Measurements from ENCODE around the gene UMAD1. TPM values are rescaled to one million over a fixed set of nuclear protein-coding genes. Genes with fewer than 3 reads are reported as not detected.

Gene UMAD1
- total RNA-seq, 1 donor from 2014 or later: 16.4 TPM

GRCh38 chr7:7859411-7859810, 218.9 kb downstream of the UMAD1 start:
- Histone ChIP-seq H3K27me3 (ENCODE audit: low read depth) (no peaks in the 10 kb centered on the region), H3K4me3 (no peak overlapping the region), H3K9me3 (replicated peaks) (peaks cover 15% of the 10 kb centered on the region), H3K36me3 (peaks cover 9% of the 10 kb centered on the region), H3K4me1 (peaks cover 26% of the 10 kb centered on the region), H3K27ac (replicated peaks) (no peak overlapping the region)
- no peak for TF ChIP-seq CTCF (IDR thresholded peaks at IDR 0.05; ENCODE audit: borderline replicate concordance)
- intact Hi-C loops (cut with micrococcal nuclease): no loop called here
- no peak for DNase-seq

GRCh38 chr7:7861211-7861633, 220.7 kb downstream of the UMAD1 start:
- Histone ChIP-seq H3K4me3 (no peak overlapping the region), H3K4me1 (peaks cover 26% of the 10 kb centered on the region), H3K9me3 (replicated peaks) (no peaks in the 10 kb centered on the region), H3K27me3 (ENCODE audit: low read depth) (no peaks in the 10 kb centered on the region), H3K36me3 (no peaks in the 10 kb centered on the region), H3K27ac (replicated peaks) (no peak overlapping the region)
- TF ChIP-seq CTCF (IDR thresholded peaks at IDR 0.05; ENCODE audit: borderline replicate concordance): no peak
- no peak for DNase-seq
- intact Hi-C loops (cut with micrococcal nuclease): no loop called here

- H3K4me1 ChIP-seq: peaks cover 25% of the 10 kb centered on the region
- no peak for TF ChIP-seq CTCF (IDR thresholded peaks at IDR 0.05; ENCODE audit: borderline replicate concordance)
- no peaks in the 10 kb centered on the region for H3K36me3 ChIP-seq
- no peaks in the 10 kb centered on the region for H3K27me3 ChIP-seq (ENCODE audit: low read depth)
- H3K9me3 ChIP-seq (replicated peaks): no peaks in the 10 kb centered on the region
- no peak for DNase-seq
- H3K4me3 ChIP-seq: no peak overlapping the region
- intact Hi-C loops (cut with micrococcal nuclease): no loop called here
- H3K27ac ChIP-seq (replicated peaks): no peak overlapping the region
Measured at GRCh38 chr7:7862393-7862792, 221.8 kb downstream of the UMAD1 start.

GRCh38 chr7:7867846-7868571, 227.5 kb downstream of the UMAD1 start:
- H3K4me3 ChIP-seq: no peak overlapping the region
- no peaks in the 10 kb centered on the region for H3K27me3 ChIP-seq (ENCODE audit: low read depth)
- DNase-seq: peak; percentile 15
- no peaks in the 10 kb centered on the region for H3K9me3 ChIP-seq (replicated peaks)
- H3K36me3 ChIP-seq: no peaks in the 10 kb centered on the region
- H3K4me1 ChIP-seq: peaks cover 40% of the 10 kb centered on the region
- intact Hi-C loops (cut with micrococcal nuclease): no loop called here
- TF ChIP-seq CTCF (IDR thresholded peaks at IDR 0.05; ENCODE audit: borderline replicate concordance): no peak
- peak overlapping the region; percentile 53 for H3K27ac ChIP-seq (replicated peaks)

- intact Hi-C loops (cut with micrococcal nuclease): no loop called here
Measured at GRCh38 chr7:7868572-7868899, 228.0 kb downstream of the UMAD1 start.

More at GRCh38 chr7:7868572-7868899, 228.0 kb downstream of the UMAD1 start:
- H3K4me1 ChIP-seq: peaks cover 40% of the 10 kb centered on the region
- DNase-seq: no peak
- H3K27ac ChIP-seq (replicated peaks): peak overlapping the region; percentile 53
- H3K36me3 ChIP-seq: no peaks in the 10 kb centered on the region
- no peak overlapping the region for H3K4me3 ChIP-seq
- H3K27me3 ChIP-seq (ENCODE audit: low read depth): no peaks in the 10 kb centered on the region
- H3K9me3 ChIP-seq (replicated peaks): no peaks in the 10 kb centered on the region
- TF ChIP-seq CTCF (IDR thresholded peaks at IDR 0.05; ENCODE audit: borderline replicate concordance): no peak
